H1 (cell line): ENCODE results near the gene GFM1.

Experiments
- ATF3 ChIP-seq: IDR thresholded peaks from 2 replicates; pipeline ENCODE4 v1.6.1; 2011; ENCODE audit warnings: low read depth, mild to moderate bottlenecking, low read length; ENCODE audit not compliant: insufficient read depth
- EP300 ChIP-seq, 2 experiments: IDR thresholded peaks; 1 replicate in 1 of 2; 2 replicates in 1 of 2; pipeline ENCODE4 v1.6.1; 2011 to 2012; ENCODE audit warnings: low read depth in 2 of 2, low read length in 2 of 2, mild to moderate bottlenecking in 2 of 2, borderline replicate concordance in 1 of 2, inconsistent platforms in 1 of 2, moderate library complexity in 1 of 2
- FOSL1 ChIP-seq: IDR thresholded peaks from 2 replicates; pipeline ENCODE4 v1.6.1; 2011; ENCODE audit warnings: mild to moderate bottlenecking, low read depth, low read length, moderate library complexity; ENCODE audit not compliant: insufficient read depth
- HDAC2 ChIP-seq, 2 experiments: fragments of 300-600 bp in 1 of 2; sonication (generic) in 1 of 2; IDR thresholded peaks; 2 replicates each; pipeline ENCODE4 v1.6.1; 2011 to 2012; ENCODE audit warnings: low read depth in 2 of 2, low read length in 2 of 2, mild to moderate bottlenecking in 2 of 2, moderate library complexity in 2 of 2, borderline replicate concordance in 1 of 2, inconsistent platforms in 1 of 2
- KDM5A ChIP-seq: fragments of 200-600 bp; IDR thresholded peaks from 2 replicates; pipeline ENCODE4 v1.7.1; 2012; ENCODE audit warnings: mild to moderate bottlenecking, low read length, inconsistent platforms, mixed read lengths
- POLR2A ChIP-seq, 2 experiments: IDR thresholded peaks; 1 replicate in 1 of 2; 2 replicates in 1 of 2; pipeline ENCODE4 v1.6.1; 2011; ENCODE audit warnings: low read depth in 2 of 2, low read length in 2 of 2, mild to moderate bottlenecking in 2 of 2; ENCODE audit errors: control extremely low read depth in 1 of 2
- POLR2AphosphoS5 ChIP-seq: IDR thresholded peaks from 2 replicates; pipeline ENCODE4 v1.6.1; 2011; ENCODE audit warnings: low read depth, low read length
- SIN3A ChIP-seq, 2 experiments: IDR thresholded peaks in 1 of 2; conservative IDR thresholded peaks in 1 of 2; 2 replicates each; pipeline ENCODE4 v1.6.1; 2011 to 2012; ENCODE audit warnings: low read length in 2 of 2, improper control_type of control experiment in 1 of 2, low read depth in 1 of 2, mild to moderate bottlenecking in 1 of 2
- SIRT6 ChIP-seq: IDR thresholded peaks from one replicate; pipeline ENCODE4 v1.7.1; 2012; ENCODE audit warnings: low read length, inconsistent platforms
- SP4 ChIP-seq: IDR thresholded peaks from 2 replicates; pipeline ENCODE4 v1.6.1; 2012; ENCODE audit warnings: low read length, inconsistent platforms
- YY1 ChIP-seq: IDR thresholded peaks from 2 replicates; pipeline ENCODE4 v1.6.1; 2011; ENCODE audit warnings: low read depth, mild to moderate bottlenecking, low read length
- ZNF274 ChIP-seq: IDR thresholded peaks from 2 replicates; pipeline ENCODE4 v1.7.0; 2012; ENCODE audit warnings: low read length, borderline replicate concordance; ENCODE audit errors: extremely low read depth
- TF ChIP-seq, protein P1 (sequence below), 3 experiments: IDR thresholded peaks; 1 replicate in 2 of 3; 2 replicates in 1 of 3; pipeline versions ENCODE4 v1.5.1 to v1.6.1; 2011; ENCODE audit warnings: low read length in 3 of 3, mild to moderate bottlenecking in 3 of 3, inconsistent platforms in 2 of 3, low read depth in 1 of 3, moderate library complexity in 1 of 3; ENCODE audit not compliant: insufficient read depth in 1 of 3; ENCODE audit errors: control extremely low read depth in 1 of 3

DNA sequence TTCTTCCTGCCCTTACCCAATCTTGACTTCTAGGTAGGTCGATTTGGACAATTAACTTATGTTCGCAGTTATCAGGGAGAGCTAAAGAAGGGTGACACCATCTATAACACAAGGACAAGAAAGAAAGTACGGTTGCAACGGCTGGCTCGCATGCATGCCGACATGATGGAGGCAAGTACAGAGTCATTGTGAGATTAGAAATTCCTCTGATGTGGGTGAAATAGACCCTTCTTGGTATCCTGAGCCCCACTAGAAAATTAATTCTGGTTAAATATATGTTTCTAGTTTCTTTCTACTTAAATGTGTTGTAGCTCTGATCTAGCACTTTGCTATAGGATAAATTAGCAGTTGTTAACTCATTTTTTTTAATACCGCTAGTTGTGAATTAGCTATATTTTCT, 14.6 kb downstream of the GFM1 start:
- TF ChIP-seq, protein P1, sequence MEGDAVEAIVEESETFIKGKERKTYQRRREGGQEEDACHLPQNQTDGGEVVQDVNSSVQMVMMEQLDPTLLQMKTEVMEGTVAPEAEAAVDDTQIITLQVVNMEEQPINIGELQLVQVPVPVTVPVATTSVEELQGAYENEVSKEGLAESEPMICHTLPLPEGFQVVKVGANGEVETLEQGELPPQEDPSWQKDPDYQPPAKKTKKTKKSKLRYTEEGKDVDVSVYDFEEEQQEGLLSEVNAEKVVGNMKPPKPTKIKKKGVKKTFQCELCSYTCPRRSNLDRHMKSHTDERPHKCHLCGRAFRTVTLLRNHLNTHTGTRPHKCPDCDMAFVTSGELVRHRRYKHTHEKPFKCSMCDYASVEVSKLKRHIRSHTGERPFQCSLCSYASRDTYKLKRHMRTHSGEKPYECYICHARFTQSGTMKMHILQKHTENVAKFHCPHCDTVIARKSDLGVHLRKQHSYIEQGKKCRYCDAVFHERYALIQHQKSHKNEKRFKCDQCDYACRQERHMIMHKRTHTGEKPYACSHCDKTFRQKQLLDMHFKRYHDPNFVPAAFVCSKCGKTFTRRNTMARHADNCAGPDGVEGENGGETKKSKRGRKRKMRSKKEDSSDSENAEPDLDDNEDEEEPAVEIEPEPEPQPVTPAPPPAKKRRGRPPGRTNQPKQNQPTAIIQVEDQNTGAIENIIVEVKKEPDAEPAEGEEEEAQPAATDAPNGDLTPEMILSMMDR (IDR thresholded peaks at IDR 0.05; ENCODE audit: control extremely low read depth in 1 of 3, insufficient read depth in 1 of 3, low read depth in 1 of 3, low read length in 3 of 3), result no peak
- no peak for TF ChIP-seq YY1
- no peak for TF ChIP-seq HDAC2 (IDR thresholded peaks at IDR 0.05; ENCODE audit: borderline replicate concordance in 1 of 2, low read depth in 2 of 2, low read length in 2 of 2)
- no peak for TF ChIP-seq POLR2A (IDR thresholded peaks at IDR 0.05; ENCODE audit: control extremely low read depth in 1 of 2, low read depth in 2 of 2, low read length in 2 of 2)
- TF ChIP-seq FOSL1, result no peak
- TF ChIP-seq SIN3A (conservative IDR thresholded peaks at IDR 0.05 in 1 of 2, IDR thresholded peaks at IDR 0.05 in 1 of 2; ENCODE audit: low read depth in 1 of 2, low read length in 2 of 2), result no peak
- no peak for TF ChIP-seq POLR2AphosphoS5
- no peak for TF ChIP-seq KDM5A
- no peak for TF ChIP-seq ZNF274
- TF ChIP-seq SP4, result no peak
- TF ChIP-seq ATF3, result no peak
- TF ChIP-seq EP300 (IDR thresholded peaks at IDR 0.05; ENCODE audit: borderline replicate concordance in 1 of 2, low read depth in 2 of 2, low read length in 2 of 2), result no peak
- TF ChIP-seq SIRT6, result no peak
